HG02588 (cell line): Measurements from ENCODE around the gene ARID1B.

ENCODE experiments used
- ATAC-seq: cut with Tn5 transposase; IDR thresholded peaks from one replicate; pipeline ENCODE4 v1.9.1; 2021; ENCODE audit warnings: mild to moderate bottlenecking, moderate library complexity; ENCODE audit not compliant: unreplicated experiment

ARID1B gene

DNA sequence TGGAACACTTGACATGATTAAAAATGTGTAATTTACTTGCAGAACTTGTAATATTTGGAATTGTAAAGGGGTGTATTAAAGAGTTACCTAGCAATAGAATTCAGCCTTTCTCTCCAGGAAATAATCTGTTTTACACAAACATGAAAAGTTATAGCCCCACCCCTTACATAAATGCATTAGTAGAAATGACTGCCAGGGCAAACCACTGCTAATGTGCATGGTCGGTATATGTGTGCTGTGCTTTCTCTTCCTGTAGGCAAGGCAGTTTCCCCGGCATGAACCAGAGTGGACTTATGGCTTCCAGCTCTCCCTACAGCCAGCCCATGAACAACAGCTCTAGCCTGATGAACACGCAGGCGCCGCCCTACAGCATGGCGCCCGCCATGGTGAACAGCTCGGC is 389.6 kb downstream of the ARID1B start:
- ATAC-seq: no peak

DNA sequence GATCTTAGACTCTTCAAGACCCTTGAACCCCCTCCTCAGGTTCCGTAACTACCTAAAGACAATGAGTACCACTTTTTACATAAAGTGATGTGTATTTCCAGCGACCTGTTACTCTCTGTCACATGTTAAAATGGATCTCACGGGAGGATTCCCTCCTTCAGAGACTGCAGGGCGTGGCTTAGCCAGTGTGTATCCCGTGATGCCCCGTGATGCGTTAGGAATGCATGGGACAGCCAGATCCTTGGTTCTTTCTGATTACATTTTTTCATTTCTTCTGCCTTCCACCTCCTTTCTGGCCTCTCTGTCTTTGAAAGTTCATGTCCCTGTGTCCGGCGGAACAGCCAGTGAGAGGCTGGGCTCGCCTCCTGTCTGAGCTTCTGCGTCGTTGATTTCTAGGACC is 390.7 kb downstream of the ARID1B start:
- no peak for ATAC-seq

- no peak for ATAC-seq
These were observed 391.3 kb downstream of the ARID1B start for GRCh38 chr6:157168471-157168870.

GRCh38 chr6:157169226-157169625 is 392.0 kb downstream of the ARID1B start:
- ATAC-seq: no peak

DNA sequence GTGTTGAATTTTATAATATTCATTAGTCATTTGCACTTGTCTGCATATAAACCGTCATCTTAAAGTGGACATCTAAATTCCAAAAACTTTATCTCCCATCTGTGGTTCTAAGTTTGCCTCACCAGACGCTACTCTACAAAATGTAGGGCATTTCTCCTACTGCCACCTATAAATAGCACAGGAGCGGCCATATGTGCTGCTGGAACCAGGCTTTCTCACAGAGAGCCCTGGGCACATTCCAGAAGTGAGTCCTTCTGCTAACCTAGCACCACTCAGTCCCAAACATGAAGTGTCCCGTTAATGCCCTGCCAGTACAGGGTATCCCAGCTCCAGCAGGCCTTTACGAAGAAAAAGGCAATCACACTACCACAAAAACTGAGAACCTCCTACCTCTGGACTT is 392.5 kb downstream of the ARID1B start:
- no peak for ATAC-seq

DNA sequence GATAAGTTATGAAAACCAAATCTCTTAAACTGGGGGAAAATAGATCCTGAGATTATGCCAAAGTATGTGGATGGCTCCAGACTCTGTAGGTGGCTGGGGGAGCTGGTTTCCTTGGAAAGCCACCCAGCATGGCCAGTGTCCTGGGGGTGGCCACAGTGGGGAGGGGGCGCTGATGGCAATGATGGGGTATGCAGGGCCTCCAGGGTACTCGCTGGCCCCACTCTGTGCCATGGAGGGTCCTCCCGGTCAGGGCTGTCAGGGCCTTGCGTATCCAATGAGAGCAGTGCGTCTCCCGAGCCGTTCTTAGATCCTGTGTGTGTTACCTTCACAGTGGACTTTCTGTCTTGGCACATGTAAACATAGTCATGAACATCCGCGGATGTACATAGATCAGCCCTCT is 393.4 kb downstream of the ARID1B start:
- ATAC-seq: no peak

- ATAC-seq: no peak
These were observed 394.6 kb downstream of the ARID1B start for GRCh38 chr6:157171801-157172200.

DNA sequence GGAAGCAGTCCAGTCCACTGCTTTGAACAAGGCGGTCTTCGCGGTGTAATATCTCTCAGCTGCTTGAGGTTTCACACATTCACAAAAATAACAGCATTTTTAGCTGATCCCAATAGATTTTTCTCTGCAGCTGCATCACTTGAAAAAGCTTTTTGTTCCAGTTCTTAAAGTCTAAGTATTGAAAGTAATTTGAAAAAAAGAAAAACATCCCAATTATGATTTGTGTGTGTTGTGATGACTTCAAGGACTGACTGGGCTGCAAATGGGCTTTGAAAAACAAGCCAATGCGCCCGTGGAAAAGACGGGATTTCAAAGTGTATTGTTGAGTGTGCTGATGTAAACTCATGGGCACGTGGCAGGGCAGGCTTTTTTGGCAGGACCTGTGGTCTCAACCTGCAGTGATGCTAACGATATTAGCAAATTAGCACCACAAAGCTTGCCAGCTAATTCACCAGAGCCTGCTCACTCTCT is 395.1 kb downstream of the ARID1B start:
- no peak for ATAC-seq

GRCh38 chr6:157172830-157173536 is 395.8 kb downstream of the ARID1B start:
- ATAC-seq: no peak

- no peak for ATAC-seq
These were observed 396.6 kb downstream of the ARID1B start for GRCh38 chr6:157173776-157174175.

- no peak for ATAC-seq
These were observed 397.6 kb downstream of the ARID1B start for GRCh38 chr6:157174731-157175130.

DNA sequence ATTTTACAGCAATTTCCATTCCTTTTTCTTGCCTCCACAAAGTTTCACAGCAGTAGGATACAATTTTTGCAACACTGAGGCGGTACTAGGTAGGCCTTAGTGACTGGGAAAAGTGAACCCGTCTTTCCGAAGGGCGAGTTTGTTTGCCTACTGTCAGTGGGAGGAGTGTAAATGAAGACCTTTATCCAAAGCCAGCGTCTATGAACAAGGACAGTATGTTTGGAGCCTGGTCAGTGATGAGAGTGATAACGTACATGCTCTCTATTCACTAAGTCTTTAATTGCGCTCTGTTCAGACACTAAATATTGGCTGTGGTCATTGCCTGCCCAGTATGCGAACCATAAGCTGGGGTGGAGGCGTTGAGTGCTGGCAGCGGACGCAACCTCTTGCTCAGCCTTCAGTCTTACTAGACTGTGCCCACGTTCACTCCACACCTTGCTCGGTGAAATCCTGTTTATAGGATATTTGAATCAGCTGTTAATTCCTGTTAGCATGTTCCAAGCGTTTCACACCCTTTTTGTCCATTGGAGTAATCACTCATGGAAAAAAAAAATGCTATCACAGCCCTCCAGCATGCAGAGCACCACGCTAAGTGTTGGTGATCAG is 400.7 kb downstream of the ARID1B start:
- ATAC-seq: no peak

- no peak for ATAC-seq
These were observed 404.5 kb downstream of the ARID1B start for GRCh38 chr6:157181649-157182048.

DNA sequence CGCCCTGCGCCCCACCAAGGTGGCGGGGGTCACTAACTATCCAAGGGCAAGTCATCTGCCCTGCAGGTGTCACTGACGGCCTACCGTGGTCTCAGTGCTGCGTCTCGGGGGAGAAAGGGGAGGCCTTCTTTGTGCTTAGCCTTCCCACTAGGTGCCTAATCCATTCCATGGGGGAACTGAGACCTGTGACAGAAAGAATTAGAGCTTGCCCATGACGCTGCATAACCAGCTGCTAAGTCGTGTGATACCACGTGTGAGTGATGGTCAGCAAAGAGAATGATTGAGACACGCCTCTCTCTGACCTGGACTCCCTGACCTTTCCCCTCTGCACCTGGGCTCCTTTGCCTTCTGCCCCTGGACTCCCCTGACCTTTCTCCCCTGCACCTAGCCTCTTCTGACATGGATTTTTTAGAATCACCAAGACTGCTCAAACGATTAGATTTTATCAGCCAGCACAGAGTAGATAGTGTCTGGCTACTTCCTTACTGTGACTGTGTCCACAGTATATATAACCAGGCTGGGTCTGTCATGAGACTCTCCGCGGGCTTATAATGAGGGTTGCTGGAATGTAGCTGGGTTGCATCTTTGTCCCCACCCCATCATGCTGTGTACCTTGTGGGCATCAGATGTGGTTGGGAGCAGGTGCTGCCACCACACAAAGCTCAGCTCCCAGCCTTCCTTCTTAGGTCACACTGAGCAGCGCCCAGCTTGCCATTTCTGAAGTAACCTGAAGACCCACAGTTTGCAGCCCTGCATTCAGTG is 405.5 kb downstream of the ARID1B start:
- ATAC-seq: no peak

DNA sequence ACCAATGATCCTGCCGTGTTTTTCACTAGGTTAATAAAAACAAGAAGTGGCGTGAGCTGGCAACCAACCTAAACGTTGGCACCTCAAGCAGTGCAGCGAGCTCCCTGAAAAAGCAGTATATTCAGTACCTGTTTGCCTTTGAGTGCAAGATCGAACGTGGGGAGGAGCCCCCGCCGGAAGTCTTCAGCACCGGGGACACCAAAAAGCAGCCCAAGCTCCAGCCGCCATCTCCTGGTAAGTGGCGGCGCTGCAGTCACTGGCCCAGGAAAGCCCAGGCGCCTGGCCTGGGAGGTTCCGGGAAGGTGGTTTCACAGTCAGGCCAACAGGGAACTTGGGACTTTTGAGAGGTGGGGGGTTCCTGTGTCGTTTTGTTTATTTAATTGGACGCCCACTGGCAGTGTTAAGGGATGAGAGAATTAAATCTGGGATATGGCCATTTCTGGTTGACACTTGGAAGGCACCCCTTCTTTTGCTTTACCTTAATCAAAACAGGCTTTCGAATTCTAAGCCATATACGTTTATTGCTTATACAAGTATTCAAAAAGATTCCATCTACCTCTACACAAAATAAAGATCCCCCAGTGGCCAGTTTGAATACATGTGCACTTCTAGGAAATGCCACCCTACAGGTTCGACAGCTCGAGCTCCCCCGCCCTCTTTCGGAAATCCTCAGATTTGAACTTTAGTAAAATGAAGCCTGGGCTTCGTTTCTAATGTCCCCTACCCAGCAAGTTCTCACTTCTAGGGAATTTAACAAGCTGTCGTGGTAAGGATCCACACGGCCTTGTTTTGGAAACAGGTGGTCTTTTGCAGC is 407.2 kb downstream of the ARID1B start:
- no peak for ATAC-seq

DNA sequence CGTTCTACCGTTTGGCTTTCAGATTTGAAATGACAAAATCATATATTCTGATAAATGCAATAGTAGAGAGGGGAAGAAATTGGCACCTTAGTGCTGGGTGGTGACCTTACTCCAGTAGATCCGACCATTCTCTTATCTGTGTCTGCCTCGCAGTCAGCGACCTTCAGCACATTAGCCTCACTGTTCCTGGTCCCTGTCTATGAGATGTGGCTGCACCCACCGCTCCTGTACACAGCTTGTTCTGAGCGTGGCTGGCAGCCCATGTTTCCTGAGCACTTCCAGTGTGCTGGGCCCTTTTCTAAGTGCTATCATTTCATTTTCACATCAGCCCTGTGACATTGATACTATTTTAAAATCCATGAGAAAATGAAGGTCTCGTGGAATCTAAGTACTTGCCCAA is 408.0 kb downstream of the ARID1B start:
- no peak for ATAC-seq

DNA sequence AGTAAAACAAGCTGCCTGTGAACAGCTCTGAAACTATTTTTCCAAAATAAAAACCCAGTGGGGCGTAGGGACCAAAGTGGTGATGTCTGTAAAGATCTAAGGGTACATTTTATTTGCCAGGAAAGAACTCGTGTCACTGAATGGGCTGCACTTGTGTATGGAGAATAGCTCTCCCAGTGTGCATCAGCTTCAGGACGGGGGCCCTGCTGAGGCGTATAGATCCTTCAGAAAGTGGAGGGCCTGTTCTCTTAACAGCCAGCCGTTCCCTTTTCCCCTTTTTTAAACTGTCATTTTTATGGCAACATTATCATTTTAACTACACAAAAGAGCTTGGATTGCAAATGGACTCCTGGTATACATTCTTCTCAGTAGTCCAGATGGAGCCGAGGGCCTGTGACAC is 408.8 kb downstream of the ARID1B start:
- ATAC-seq: no peak

DNA sequence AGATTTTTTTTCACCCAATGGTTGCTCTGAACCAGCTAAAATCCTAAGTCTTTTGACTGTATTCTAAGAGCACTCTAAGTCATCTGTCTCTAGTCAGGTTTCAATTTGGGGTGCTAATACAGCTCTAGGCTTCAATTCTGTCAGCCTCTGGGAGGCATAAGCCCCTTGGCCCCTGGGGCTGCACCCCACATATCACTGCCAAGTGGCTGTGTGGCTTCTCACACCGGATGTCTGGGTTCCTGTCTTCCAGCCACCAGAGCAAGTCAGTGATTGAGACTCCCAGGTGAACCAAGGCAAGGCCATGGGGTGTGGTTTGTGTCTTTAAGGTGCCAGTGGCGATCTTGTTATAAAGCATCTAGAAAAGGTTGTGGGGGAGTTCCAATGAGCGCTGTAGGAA is 409.6 kb downstream of the ARID1B start:
- no peak for ATAC-seq

DNA sequence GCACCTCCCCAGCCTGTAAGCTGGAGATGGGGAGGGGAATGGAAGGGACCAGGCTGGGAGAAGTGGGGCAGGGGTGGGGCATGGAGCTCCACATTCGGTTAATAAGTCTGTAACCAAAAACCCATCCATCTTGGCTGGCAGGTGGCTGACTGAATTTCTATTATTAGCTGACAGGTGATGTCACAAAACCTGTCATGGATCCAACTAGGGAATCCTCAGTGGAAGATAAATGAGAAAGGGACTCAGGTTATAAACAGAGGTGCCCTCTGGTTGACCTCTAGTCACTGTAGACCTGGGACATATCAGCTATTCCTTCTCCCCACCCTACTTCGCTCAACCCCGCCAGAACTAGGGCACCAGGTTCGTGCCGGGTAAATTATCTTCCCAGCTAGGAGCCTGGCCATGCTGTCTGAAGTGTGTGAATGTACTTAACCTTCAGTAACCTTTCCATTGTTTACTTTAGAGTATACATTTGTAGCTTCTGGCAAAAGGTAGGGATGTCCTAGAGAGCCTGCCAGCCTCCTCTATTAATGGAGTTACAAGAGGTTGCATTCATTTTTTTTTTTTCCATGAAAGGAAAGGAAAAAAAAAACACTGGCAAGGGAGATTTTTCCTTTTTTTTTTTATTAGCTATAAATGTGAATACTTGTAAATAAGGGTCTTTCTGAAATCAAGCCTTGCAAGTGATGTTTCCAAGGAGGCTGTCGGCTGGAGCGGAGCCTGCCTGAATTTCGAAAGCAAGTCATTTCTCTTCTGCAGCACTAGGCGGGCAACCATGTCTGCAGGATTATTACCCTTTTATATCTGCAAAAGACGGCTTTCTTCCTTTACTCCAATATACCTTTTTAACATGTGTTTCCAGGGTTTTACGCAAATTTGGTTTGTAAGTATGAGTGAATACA is 410.3 kb downstream of the ARID1B start:
- ATAC-seq: no peak

GRCh38 chr6:157188213-157188612 is 411.0 kb downstream of the ARID1B start:
- ATAC-seq: no peak
